Erythroblast (primary cell): ENCODE results near the gene SMG9.

Experiments used
- GATA1 ChIP-seq: IDR thresholded peaks from 2 replicates; pipeline ENCODE4 v1.6.1; 2011; ENCODE audit warnings: low read depth, mild to moderate bottlenecking, control low read depth, low read length, moderate library complexity
- POLR2A ChIP-seq: IDR thresholded peaks from 2 replicates; pipeline ENCODE4 v1.6.1; 2011; ENCODE audit warnings: mild to moderate bottlenecking, low read length

GRCh38 chr19:43782689-43783231, 28.0 kb upstream of the SMG9 start:
- no peak for TF ChIP-seq POLR2A
- no peak for TF ChIP-seq GATA1
